Measurements from ENCODE around the gene GAK.

GRCh38 chr4:825063-825970 is 106.8 kb downstream of the GAK start:
- TF ChIP-seq CTCF (IDR thresholded peaks at IDR 0.05; ENCODE audit: poor library complexity, severe bottlenecking): no peak
- no peak for TF ChIP-seq POLR2AphosphoS5 (IDR thresholded peaks at IDR 0.05)
- no peak for TF ChIP-seq EZH2 (IDR thresholded peaks at IDR 0.05; ENCODE audit: borderline replicate concordance, insufficient read depth, low read length, poor library complexity, severe bottlenecking)
- peak; percentile 17 for TF ChIP-seq MXI1 (conservative IDR thresholded peaks at IDR 0.05; ENCODE audit: poor library complexity, severe bottlenecking)
- TF ChIP-seq REST (IDR thresholded peaks at IDR 0.05; ENCODE audit: borderline replicate concordance): peak; percentile 52
